Neutrophil (primary cell): ENCODE measurements around the gene TRAPPC1.

Experiments used
- H3K27ac ChIP-seq: fragments of 200-600 bp; sonication (generic); 2 replicates; pipeline ENCODE4 v1.5.1; 2016; ENCODE audit warnings: mild to moderate bottlenecking, moderate library complexity
- H3K27me3 ChIP-seq: fragments of 200-600 bp; sonication (generic); 2 replicates; pipeline ENCODE4 v1.6.0; 2016; ENCODE audit warnings: mild to moderate bottlenecking
- H3K36me3 ChIP-seq: fragments of 200-600 bp; sonication (generic); 2 replicates; pipeline ENCODE4 v1.5.1; 2017
- H3K4me1 ChIP-seq, 2 experiments: fragments of 200-600 bp in 1 of 2; sonication (generic) in 1 of 2; 1 replicate in 1 of 2; 2 replicates in 1 of 2; pipeline versions ENCODE4 v1.5.1 to v1.6.1; 2013 to 2016; ENCODE audit warnings: low read depth in 1 of 2, low read length in 1 of 2, mild to moderate bottlenecking in 1 of 2, moderate library complexity in 1 of 2; ENCODE audit not compliant: control insufficient read depth in 1 of 2, insufficient read depth in 1 of 2
- H3K4me3 ChIP-seq, 2 experiments: fragments of 200-600 bp in 1 of 2; sonication (generic) in 1 of 2; 1 replicate in 1 of 2; 2 replicates in 1 of 2; pipeline ENCODE4 v1.5.1; 2013 to 2016; ENCODE audit warnings: low read depth in 1 of 2, low read length in 1 of 2, mild to moderate bottlenecking in 1 of 2, moderate library complexity in 1 of 2
- H3K9me3 ChIP-seq: fragments of 200-600 bp; sonication (generic); 2 replicates; pipeline ENCODE4 v1.5.1; 2016
- TF ChIP-seq, protein P1 (sequence below): fragments of 200-600 bp; sonication (generic); IDR thresholded peaks from 2 replicates; pipeline ENCODE4 v1.5.1; 2016; ENCODE audit warnings: antibody characterized with exemption

Gene TRAPPC1

GRCh38 chr17:7935859-7936258 lies 4.1 kb upstream of the TRAPPC1 start:
- Histone ChIP-seq H3K36me3 (peaks cover 42% of the 10 kb centered on the region), H3K27ac (no peak overlapping the region), H3K4me1 (peaks cover 20 to 22% of the 10 kb centered on the region in 2 experiments), H3K27me3 (no peaks in the 10 kb centered on the region), H3K4me3 (no peak overlapping the region), H3K9me3 (no peaks in the 10 kb centered on the region)
- TF ChIP-seq, protein P1, sequence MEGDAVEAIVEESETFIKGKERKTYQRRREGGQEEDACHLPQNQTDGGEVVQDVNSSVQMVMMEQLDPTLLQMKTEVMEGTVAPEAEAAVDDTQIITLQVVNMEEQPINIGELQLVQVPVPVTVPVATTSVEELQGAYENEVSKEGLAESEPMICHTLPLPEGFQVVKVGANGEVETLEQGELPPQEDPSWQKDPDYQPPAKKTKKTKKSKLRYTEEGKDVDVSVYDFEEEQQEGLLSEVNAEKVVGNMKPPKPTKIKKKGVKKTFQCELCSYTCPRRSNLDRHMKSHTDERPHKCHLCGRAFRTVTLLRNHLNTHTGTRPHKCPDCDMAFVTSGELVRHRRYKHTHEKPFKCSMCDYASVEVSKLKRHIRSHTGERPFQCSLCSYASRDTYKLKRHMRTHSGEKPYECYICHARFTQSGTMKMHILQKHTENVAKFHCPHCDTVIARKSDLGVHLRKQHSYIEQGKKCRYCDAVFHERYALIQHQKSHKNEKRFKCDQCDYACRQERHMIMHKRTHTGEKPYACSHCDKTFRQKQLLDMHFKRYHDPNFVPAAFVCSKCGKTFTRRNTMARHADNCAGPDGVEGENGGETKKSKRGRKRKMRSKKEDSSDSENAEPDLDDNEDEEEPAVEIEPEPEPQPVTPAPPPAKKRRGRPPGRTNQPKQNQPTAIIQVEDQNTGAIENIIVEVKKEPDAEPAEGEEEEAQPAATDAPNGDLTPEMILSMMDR: no peak

GRCh38 chr17:7932949-7933348 lies 1.2 kb upstream of the TRAPPC1 start:
- no peaks in the 10 kb centered on the region for H3K9me3 ChIP-seq
- no peaks in the 10 kb centered on the region for H3K27me3 ChIP-seq
- peaks cover 27 to 38% of the 10 kb centered on the region in 2 experiments for H3K4me1 ChIP-seq
- H3K27ac ChIP-seq: peak overlapping the region; percentile 94
- H3K36me3 ChIP-seq: peaks cover 43% of the 10 kb centered on the region
- TF ChIP-seq, protein P1: no peak
- peak overlapping the region; percentile 90 to 94 for H3K4me3 ChIP-seq

- Histone ChIP-seq H3K36me3 (peaks cover 47% of the 10 kb centered on the region), H3K27ac (peak overlapping the region; percentile 94), H3K4me3 (peak overlapping the region; percentile 90 to 94), H3K27me3 (no peaks in the 10 kb centered on the region), H3K4me1 (peaks cover 27 to 38% of the 10 kb centered on the region in 2 experiments), H3K9me3 (no peaks in the 10 kb centered on the region)
- TF ChIP-seq, protein P1: no peak
Observed at GRCh38 chr17:7932483-7932891, 741 bp upstream of the TRAPPC1 start.

DNA sequence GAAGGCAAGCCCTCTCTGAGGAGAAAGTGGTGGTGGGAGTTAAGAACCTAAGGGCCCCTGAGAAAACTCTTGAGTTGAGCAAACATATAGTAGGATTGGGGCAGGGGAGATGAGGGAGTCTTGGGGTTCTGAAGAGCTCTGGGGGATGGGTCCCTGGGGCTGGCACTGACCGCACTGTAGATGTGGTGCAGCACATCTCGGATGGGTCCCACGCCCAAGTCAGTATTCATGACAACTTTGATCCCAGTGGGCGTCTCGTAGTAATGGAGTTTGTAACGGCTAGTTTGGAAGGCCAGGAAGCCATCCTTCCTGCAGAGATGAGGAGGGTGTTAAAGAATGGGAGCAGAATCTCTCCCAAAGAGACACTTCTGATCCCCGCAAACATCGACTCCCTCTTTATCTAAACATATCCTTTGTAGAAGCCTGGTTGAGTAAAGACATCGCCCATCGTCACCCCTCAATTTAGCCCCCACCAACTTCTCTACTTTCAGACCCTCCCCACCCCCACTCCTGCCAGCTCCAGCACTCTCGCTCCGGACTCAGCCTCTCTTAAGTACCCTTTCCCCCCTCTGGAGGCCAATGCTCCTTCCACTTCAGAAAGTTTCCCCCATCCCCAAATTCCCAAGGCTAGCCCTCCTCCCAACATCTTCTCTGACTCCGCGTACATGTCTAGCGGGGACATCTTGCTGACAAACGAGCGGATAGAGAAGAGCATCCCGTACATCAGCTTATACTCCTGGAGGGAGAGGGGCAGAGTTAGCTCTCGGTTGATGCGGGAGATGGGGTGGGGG lies 710 bp downstream of the TRAPPC1 start:
- Histone ChIP-seq H3K36me3 (peaks cover 48% of the 10 kb centered on the region), H3K4me1 (peaks cover 27 to 38% of the 10 kb centered on the region in 2 experiments), H3K9me3 (no peaks in the 10 kb centered on the region), H3K27me3 (no peaks in the 10 kb centered on the region), H3K27ac (peak overlapping the region; percentile 94), H3K4me3 (peak overlapping the region; percentile 90 to 94)
- TF ChIP-seq, protein P1: no peak

DNA sequence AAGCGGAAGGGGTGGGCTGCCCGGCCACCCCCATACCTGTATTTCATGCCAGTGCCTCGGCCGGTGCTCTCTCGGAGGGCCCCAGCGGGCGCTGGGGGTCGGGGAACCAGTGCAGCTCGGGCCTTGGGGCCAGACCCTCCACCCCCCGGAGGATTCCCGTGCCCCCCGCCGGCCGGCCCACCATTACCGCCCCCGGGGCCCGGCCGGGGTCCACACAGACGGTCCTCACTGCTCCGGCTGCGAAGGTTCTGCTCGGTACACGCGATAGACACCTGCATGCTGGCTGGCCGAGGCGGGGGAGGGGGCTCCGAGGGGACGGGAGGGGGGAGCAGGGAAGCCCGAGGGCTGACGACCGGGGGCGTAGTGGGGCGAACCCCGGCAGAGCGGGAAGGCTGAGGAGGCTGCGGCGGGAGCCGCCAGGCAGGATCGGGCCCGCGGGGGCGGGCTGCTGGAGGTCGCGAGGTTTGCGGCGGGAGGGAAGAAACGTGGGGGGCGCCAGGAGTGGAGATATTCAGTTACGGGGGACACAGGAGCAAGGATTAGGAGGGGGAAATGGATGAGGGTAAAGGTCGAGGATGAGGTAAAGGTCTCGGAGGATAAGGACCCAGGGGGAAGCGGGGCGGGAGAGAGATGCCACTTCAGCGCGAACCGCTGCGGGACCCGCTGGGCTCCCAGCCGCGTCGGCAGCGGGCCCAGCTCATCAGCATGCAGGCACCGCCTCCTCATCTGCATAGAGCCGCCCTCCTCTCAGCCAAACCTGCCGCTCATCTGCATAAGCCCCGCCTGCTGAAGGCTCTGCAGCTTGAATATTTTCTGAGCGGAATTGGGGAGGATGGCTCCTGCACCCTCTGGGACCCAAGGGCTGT lies 2.4 kb downstream of the TRAPPC1 start, which contains the start of gene KCNAB3:
Gene KCNAB3 (minus strand): TSS at position 699 of the 866 bp plus-strand sequence. CDS start 421 bp downstream, at position 278.
- Histone ChIP-seq H3K36me3 (peaks cover 52% of the 10 kb centered on the region), H3K4me1 (peaks cover 27 to 38% of the 10 kb centered on the region in 2 experiments), H3K4me3 (peak within 1 kb of the TSS; percentile 90 to 94), H3K9me3 (no peaks in the 10 kb centered on the region), H3K27ac (peak within 1 kb of the TSS; percentile 94), H3K27me3 (no peaks in the 10 kb centered on the region)
- TF ChIP-seq, protein P1: no peak
